Stimulated activated CD8-positive, alpha-beta memory T cell treated with anti-CD3 and anti-CD28 coated beads, Interleukin-7, amount 100 ng/mL, for 48 hours (primary cell): ENCODE measurements around the gene SMAP1.
A peak's percentile ranks its signal among the peaks of the same experiment; 100 is the strongest.

Experiments
- DNase-seq, 2 donors: peaks; one replicate each; pipeline ENCODE4 v3.0.0-alpha.2; 2020; ENCODE audit warnings: low read depth in 1 of 2; ENCODE audit errors: extremely low read depth in 1 of 2

The SMAP1 gene

GRCh38 chr6:70667711-70668498 lies at the start of gene SMAP1:
Gene SMAP1 (plus strand): TSS chr6:70667883. CDS start chr6:70668024, 141 bp downstream.
- DNase-seq, result peak; percentile 91 to 92

GRCh38 chr6:70620746-70621145 lies 46.9 kb upstream of the SMAP1 start:
- DNase-seq, result no peak

GRCh38 chr6:70622461-70622860 lies 45.2 kb upstream of the SMAP1 start:
- DNase-seq, result no peak

- no peak for DNase-seq
These were observed 42.2 kb upstream of the SMAP1 start for GRCh38 chr6:70625436-70625835.

- no peak for DNase-seq
These were observed 40.0 kb upstream of the SMAP1 start for GRCh38 chr6:70627500-70628254.

- DNase-seq, result no peak
These were observed 37.8 kb upstream of the SMAP1 start for GRCh38 chr6:70629929-70630328.

GRCh38 chr6:70633870-70634269 lies 33.8 kb upstream of the SMAP1 start:
- DNase-seq, result no peak

GRCh38 chr6:70636596-70636995 lies 31.1 kb upstream of the SMAP1 start:
- DNase-seq, result no peak

- DNase-seq, result no peak
These were observed 29.2 kb upstream of the SMAP1 start for GRCh38 chr6:70638468-70638867.

GRCh38 chr6:70651326-70651905 lies 16.3 kb upstream of the SMAP1 start:
- peak; percentile 13 to 56 for DNase-seq

- DNase-seq, result no peak
These were observed 15.5 kb upstream of the SMAP1 start for GRCh38 chr6:70652216-70652615.

- no peak for DNase-seq
These were observed 10.0 kb upstream of the SMAP1 start for GRCh38 chr6:70657706-70658105.

- no peak for DNase-seq
These were observed 3.7 kb upstream of the SMAP1 start for GRCh38 chr6:70663881-70664466.

GRCh38 chr6:70666706-70667105 lies 977 bp upstream of the SMAP1 start:
- DNase-seq, result no peak

GRCh38 chr6:70667256-70667710 lies 400 bp upstream of the SMAP1 start:
- no peak for DNase-seq

- peak in 1 of 2 donors; percentile 60 for DNase-seq
These were observed 773 bp downstream of the SMAP1 start for GRCh38 chr6:70668499-70668812.

GRCh38 chr6:70669133-70669532 lies 1.4 kb downstream of the SMAP1 start:
- DNase-seq, result no peak

GRCh38 chr6:70672549-70672948 lies 4.9 kb downstream of the SMAP1 start:
- DNase-seq, result no peak

GRCh38 chr6:70673054-70673453 lies 5.4 kb downstream of the SMAP1 start:
- DNase-seq, result no peak

GRCh38 chr6:70673601-70674000 lies 5.9 kb downstream of the SMAP1 start:
- DNase-seq, result no peak

GRCh38 chr6:70675822-70676221 lies 8.1 kb downstream of the SMAP1 start:
- no peak for DNase-seq
